T-helper 2 cell treated with Interferon-gamma antibody and Interleukin-4, amounts not matched to agents 5 μg/mL and 100 μg/mL, for 36 hours (primary cell): ENCODE data around the gene MS4A10.
"Not testable (repeated sequence)": the region's sequence is repeated elsewhere in the genome, so short reads cannot be mapped to it uniquely, and the experiment has no call there.

Experiments used
- DNase-seq: peaks from one replicate; pipeline ENCODE4 v3.0.0; 2021; ENCODE audit warnings: low spot score
- H3K27ac Mint-ChIP-seq: one replicate; pipeline ENCODE4 v1.8.0; 2021; ENCODE audit warnings: mild to moderate bottlenecking, mixed read lengths
- H3K27me3 Mint-ChIP-seq: one replicate; pipeline ENCODE4 v1.8.0; 2021; ENCODE audit warnings: low read depth, mixed read lengths
- H3K36me3 Mint-ChIP-seq: one replicate; pipeline ENCODE4 v1.8.0; 2021; ENCODE audit warnings: low read depth, mixed read lengths
- H3K4me1 Mint-ChIP-seq: one replicate; pipeline ENCODE4 v1.8.0; 2021; ENCODE audit warnings: low read depth, mixed read lengths
- H3K4me3 Mint-ChIP-seq: one replicate; pipeline ENCODE4 v1.8.0; 2022; ENCODE audit warnings: mild to moderate bottlenecking, moderate library complexity, mixed read lengths
- H3K9me3 Mint-ChIP-seq: one replicate; pipeline ENCODE4 v1.8.0; 2021; ENCODE audit warnings: mixed read lengths

The MS4A10 gene

GRCh38 chr11:60810151-60810550 is 25.0 kb downstream of the MS4A10 start:
- Mint-ChIP-seq H3K9me3 (no peaks in the 10 kb centered on the region), H3K27ac (no peak overlapping the region), H3K36me3 (no peaks in the 10 kb centered on the region), H3K4me3 (no peak overlapping the region), H3K27me3 (peaks cover 3% of the 10 kb centered on the region), H3K4me1 (peaks cover 9% of the 10 kb centered on the region)
- no peak for DNase-seq

- Mint-ChIP-seq H3K4me3 (no peak overlapping the region), H3K27ac (no peak overlapping the region), H3K27me3 (peaks cover 3% of the 10 kb centered on the region), H3K9me3 (no peaks in the 10 kb centered on the region), H3K4me1 (peaks cover 9% of the 10 kb centered on the region), H3K36me3 (no peaks in the 10 kb centered on the region)
- DNase-seq = no peak
These were observed 25.4 kb downstream of the MS4A10 start for GRCh38 chr11:60810569-60810968.

- H3K4me3 Mint-ChIP-seq = no peak overlapping the region
- peaks cover 15% of the 10 kb centered on the region for H3K9me3 Mint-ChIP-seq
- no peak for DNase-seq
- no peak overlapping the region for H3K27ac Mint-ChIP-seq
- peaks cover 3% of the 10 kb centered on the region for H3K27me3 Mint-ChIP-seq
- H3K36me3 Mint-ChIP-seq = no peaks in the 10 kb centered on the region
- H3K4me1 Mint-ChIP-seq = peaks cover 6% of the 10 kb centered on the region
These were observed 28.2 kb downstream of the MS4A10 start for GRCh38 chr11:60813324-60813723.

GRCh38 chr11:60814112-60814511 is 29.0 kb downstream of the MS4A10 start:
- DNase-seq = no peak
- H3K36me3 Mint-ChIP-seq = no peaks in the 10 kb centered on the region
- H3K27ac Mint-ChIP-seq = no peak overlapping the region
- peaks cover 6% of the 10 kb centered on the region for H3K4me1 Mint-ChIP-seq
- no peak overlapping the region for H3K4me3 Mint-ChIP-seq
- peaks cover 15% of the 10 kb centered on the region for H3K9me3 Mint-ChIP-seq
- H3K27me3 Mint-ChIP-seq = peaks cover 4% of the 10 kb centered on the region

GRCh38 chr11:60816590-60817157 is 31.5 kb downstream of the MS4A10 start:
- Mint-ChIP-seq H3K4me3 (no peak overlapping the region), H3K27ac (no peak overlapping the region), H3K9me3 (peaks cover 15% of the 10 kb centered on the region), H3K4me1 (no peaks in the 10 kb centered on the region), H3K36me3 (no peaks in the 10 kb centered on the region), H3K27me3 (peaks cover 7% of the 10 kb centered on the region)
- DNase-seq = no peak

- no peak for DNase-seq
- Mint-ChIP-seq H3K27me3 (peaks cover 9% of the 10 kb centered on the region), H3K4me1 (no peaks in the 10 kb centered on the region), H3K9me3 (peaks cover 15% of the 10 kb centered on the region), H3K4me3 (no peak overlapping the region), H3K27ac (no peak overlapping the region), H3K36me3 (no peaks in the 10 kb centered on the region)
These were observed 32.9 kb downstream of the MS4A10 start for GRCh38 chr11:60818057-60818456.

GRCh38 chr11:60821827-60822599 is 36.9 kb downstream of the MS4A10 start:
- H3K4me3 Mint-ChIP-seq = no peak overlapping the region
- H3K36me3 Mint-ChIP-seq = no peaks in the 10 kb centered on the region
- no peak overlapping the region for H3K27ac Mint-ChIP-seq
- H3K9me3 Mint-ChIP-seq = peaks cover 7% of the 10 kb centered on the region
- peaks cover 9% of the 10 kb centered on the region for H3K27me3 Mint-ChIP-seq
- no peak for DNase-seq
- H3K4me1 Mint-ChIP-seq = no peaks in the 10 kb centered on the region

GRCh38 chr11:60823745-60824306 is 38.7 kb downstream of the MS4A10 start:
- H3K36me3 Mint-ChIP-seq, H3K9me3 Mint-ChIP-seq, H3K27me3 Mint-ChIP-seq, DNase-seq, H3K4me3 Mint-ChIP-seq, H3K4me1 Mint-ChIP-seq, H3K27ac Mint-ChIP-seq: not testable (repeated sequence)

GRCh38 chr11:60825118-60825517 is 40.0 kb downstream of the MS4A10 start:
- Mint-ChIP-seq H3K36me3 (no peaks in the 10 kb centered on the region), H3K27me3 (peaks cover 5% of the 10 kb centered on the region), H3K27ac (no peak overlapping the region), H3K4me1 (no peaks in the 10 kb centered on the region), H3K4me3 (no peak overlapping the region), H3K9me3 (no peaks in the 10 kb centered on the region)
- DNase-seq = no peak

- no peaks in the 10 kb centered on the region for H3K36me3 Mint-ChIP-seq
- no peak overlapping the region for H3K4me3 Mint-ChIP-seq
- DNase-seq = no peak
- no peaks in the 10 kb centered on the region for H3K9me3 Mint-ChIP-seq
- H3K27me3 Mint-ChIP-seq = peaks cover 3% of the 10 kb centered on the region
- no peak overlapping the region for H3K27ac Mint-ChIP-seq
- no peaks in the 10 kb centered on the region for H3K4me1 Mint-ChIP-seq
These were observed 40.7 kb downstream of the MS4A10 start for GRCh38 chr11:60825790-60826189.

GRCh38 chr11:60830478-60831142 is 45.5 kb downstream of the MS4A10 start:
- no peak overlapping the region for H3K4me3 Mint-ChIP-seq
- H3K27me3 Mint-ChIP-seq = peaks cover 8% of the 10 kb centered on the region
- no peaks in the 10 kb centered on the region for H3K9me3 Mint-ChIP-seq
- no peak for DNase-seq
- peaks cover 44% of the 10 kb centered on the region for H3K4me1 Mint-ChIP-seq
- H3K27ac Mint-ChIP-seq = no peak overlapping the region
- H3K36me3 Mint-ChIP-seq = no peaks in the 10 kb centered on the region

GRCh38 chr11:60831143-60831500 is 46.0 kb downstream of the MS4A10 start:
- Mint-ChIP-seq H3K27me3 (peaks cover 8% of the 10 kb centered on the region), H3K27ac (no peak overlapping the region), H3K36me3 (no peaks in the 10 kb centered on the region), H3K9me3 (no peaks in the 10 kb centered on the region), H3K4me1 (peaks cover 49% of the 10 kb centered on the region), H3K4me3 (no peak overlapping the region)
- DNase-seq = peak; percentile 69

- H3K27ac Mint-ChIP-seq = no peak overlapping the region
- DNase-seq = no peak
- no peak overlapping the region for H3K4me3 Mint-ChIP-seq
- no peaks in the 10 kb centered on the region for H3K36me3 Mint-ChIP-seq
- peaks cover 8% of the 10 kb centered on the region for H3K27me3 Mint-ChIP-seq
- no peaks in the 10 kb centered on the region for H3K9me3 Mint-ChIP-seq
- H3K4me1 Mint-ChIP-seq = peaks cover 50% of the 10 kb centered on the region
These were observed 46.5 kb downstream of the MS4A10 start for GRCh38 chr11:60831501-60832079.
